Adipocyte (in vitro differentiated cells): Measurements from ENCODE around the gene ODAD3.
A peak's percentile ranks its signal among the peaks of the same experiment; 100 is the strongest.
"Not testable (repeated sequence)": the region's sequence is repeated elsewhere in the genome, so short reads cannot be mapped to it uniquely, and the experiment has no call there.

ENCODE experiments used
- DNase-seq: peaks from one replicate; pipeline ENCODE4 v3.0.0-alpha.2; 2015; ENCODE audit warnings: low read depth
- H3K27me3 ChIP-seq: replicated peaks from 2 replicates; pipeline ENCODE4 v1.7.0; 2013; ENCODE audit warnings: mild to moderate bottlenecking, low read length, moderate library complexity; ENCODE audit not compliant: control insufficient read depth, insufficient read depth
- H3K36me3 ChIP-seq: 2 replicates; pipeline ENCODE4 v1.7.0; 2013; ENCODE audit warnings: low read length, mild to moderate bottlenecking, moderate library complexity; ENCODE audit not compliant: control insufficient read depth, insufficient read depth, severe bottlenecking
- H3K4me1 ChIP-seq: 2 replicates; pipeline ENCODE4 v1.7.0; 2013; ENCODE audit warnings: mild to moderate bottlenecking, low read length, moderate library complexity; ENCODE audit not compliant: control insufficient read depth, insufficient read depth
- H3K4me3 ChIP-seq: 2 replicates; pipeline ENCODE4 v1.7.0; 2013; ENCODE audit warnings: mild to moderate bottlenecking, low read length, moderate library complexity
- H3K9ac ChIP-seq: 2 replicates; pipeline ENCODE4 v1.7.0; 2013; ENCODE audit warnings: mild to moderate bottlenecking, low read length, moderate library complexity
- H3K9me3 ChIP-seq: 2 replicates; pipeline ENCODE4 v1.7.0; 2013; ENCODE audit warnings: mild to moderate bottlenecking, low read length, moderate library complexity; ENCODE audit not compliant: control insufficient read depth

ODAD3 gene

DNA sequence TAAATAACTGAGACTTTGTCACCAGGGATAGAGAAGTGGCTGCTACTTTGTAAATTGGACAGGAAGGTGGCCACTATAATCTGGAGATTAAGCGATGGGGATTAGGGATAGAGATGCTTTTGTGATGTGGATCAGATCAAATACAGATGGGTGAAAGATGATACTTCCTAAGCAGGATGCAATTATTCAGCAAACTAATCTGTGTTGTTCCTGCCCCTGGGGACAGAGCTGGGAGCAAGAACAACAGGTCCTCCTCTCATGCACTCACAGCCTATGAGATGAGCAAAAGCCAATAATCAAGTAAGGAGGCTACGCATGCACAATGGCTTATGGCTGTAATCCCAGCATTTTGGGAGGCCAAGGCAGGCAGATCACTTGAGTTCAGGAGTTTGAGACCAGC, 20.4 kb downstream of the ODAD3 start:
- Histone ChIP-seq H3K9me3 (no peaks in the 10 kb centered on the region), H3K9ac (no peak overlapping the region), H3K4me1 (peaks cover 4% of the 10 kb centered on the region), H3K4me3 (no peak overlapping the region), H3K27me3 (peaks cover 16% of the 10 kb centered on the region), H3K36me3 (no peaks in the 10 kb centered on the region)
- peak; percentile 16 for DNase-seq

DNA sequence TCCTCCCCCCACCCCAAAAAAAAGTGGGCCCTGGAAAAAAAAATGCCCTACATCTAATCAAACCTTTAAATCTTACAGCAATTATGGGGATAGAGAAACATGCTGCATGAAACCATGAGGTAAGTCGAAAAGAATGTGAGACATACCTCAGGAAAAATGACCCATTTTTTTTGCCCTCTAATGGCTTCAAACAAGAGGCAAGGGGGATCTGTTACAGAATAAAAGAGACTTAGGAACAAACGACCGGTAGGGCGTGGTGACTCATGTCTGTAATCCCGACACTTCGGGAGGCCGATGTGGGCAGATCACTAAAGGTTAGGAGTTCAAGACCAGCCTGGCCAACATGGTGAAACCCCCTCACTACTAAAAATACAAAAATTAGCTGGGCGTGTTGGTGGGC, 24.2 kb downstream of the ODAD3 start:
- Histone ChIP-seq H3K27me3 (peaks cover 8% of the 10 kb centered on the region), H3K9me3 (no peaks in the 10 kb centered on the region), H3K9ac (no peak overlapping the region), H3K36me3 (no peaks in the 10 kb centered on the region), H3K4me1 (no peaks in the 10 kb centered on the region), H3K4me3 (no peak overlapping the region)
- peak; percentile 28 for DNase-seq

DNA sequence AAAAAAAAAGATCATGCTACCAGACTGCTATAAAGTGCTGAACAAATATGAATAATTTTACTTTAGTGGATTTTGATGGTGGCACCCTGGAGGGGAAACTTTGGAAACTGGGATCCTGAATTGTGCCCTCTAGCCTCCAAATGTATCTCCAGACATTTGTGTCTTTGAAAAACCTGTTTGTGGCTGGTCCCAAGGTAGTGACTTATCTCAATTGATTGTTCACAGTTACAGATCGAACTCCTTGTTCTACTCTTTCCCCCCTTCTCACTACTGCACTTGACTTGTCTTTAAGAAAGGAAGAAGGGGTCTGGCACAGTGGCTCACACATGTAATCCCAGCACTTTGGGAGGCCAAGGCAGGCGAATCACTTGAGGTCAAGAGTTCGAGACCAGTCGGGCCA, 26.3 kb downstream of the ODAD3 start:
- H3K9me3 ChIP-seq: no peaks in the 10 kb centered on the region
- no peak overlapping the region for H3K4me3 ChIP-seq
- no peak overlapping the region for H3K9ac ChIP-seq
- no peaks in the 10 kb centered on the region for H3K4me1 ChIP-seq
- peaks cover 8% of the 10 kb centered on the region for H3K27me3 ChIP-seq
- no peak for DNase-seq
- H3K36me3 ChIP-seq: no peaks in the 10 kb centered on the region

DNA sequence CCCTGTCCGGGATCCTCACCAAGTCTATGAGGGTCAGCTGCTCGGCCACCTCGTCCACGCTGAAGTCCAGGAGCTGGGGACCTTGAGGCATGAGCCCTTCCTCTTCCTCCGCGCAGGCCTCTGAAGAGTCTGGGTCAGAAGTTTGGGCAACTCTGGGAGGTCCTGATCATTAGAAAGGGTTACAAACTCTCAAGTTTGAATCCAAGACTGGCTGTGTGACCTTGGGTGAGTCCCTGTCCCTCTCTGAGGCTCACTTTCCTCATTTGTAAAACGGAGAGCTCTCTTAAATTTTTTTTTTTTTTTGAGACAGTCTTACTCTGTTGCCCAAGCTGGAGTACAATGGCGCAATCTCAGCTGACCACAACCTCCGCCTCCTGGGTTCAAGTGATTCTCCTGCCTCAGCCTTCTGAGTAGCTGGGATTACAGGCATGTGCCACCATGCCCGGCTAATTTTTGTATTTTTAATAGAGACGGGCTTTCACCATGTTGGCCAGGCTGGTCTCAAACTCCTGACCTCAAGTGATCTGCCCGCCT, 28.2 kb downstream of the ODAD3 start:
- H3K9ac ChIP-seq, H3K27me3 ChIP-seq, H3K36me3 ChIP-seq, H3K9me3 ChIP-seq, DNase-seq, H3K4me3 ChIP-seq, H3K4me1 ChIP-seq: not testable (repeated sequence)

DNA sequence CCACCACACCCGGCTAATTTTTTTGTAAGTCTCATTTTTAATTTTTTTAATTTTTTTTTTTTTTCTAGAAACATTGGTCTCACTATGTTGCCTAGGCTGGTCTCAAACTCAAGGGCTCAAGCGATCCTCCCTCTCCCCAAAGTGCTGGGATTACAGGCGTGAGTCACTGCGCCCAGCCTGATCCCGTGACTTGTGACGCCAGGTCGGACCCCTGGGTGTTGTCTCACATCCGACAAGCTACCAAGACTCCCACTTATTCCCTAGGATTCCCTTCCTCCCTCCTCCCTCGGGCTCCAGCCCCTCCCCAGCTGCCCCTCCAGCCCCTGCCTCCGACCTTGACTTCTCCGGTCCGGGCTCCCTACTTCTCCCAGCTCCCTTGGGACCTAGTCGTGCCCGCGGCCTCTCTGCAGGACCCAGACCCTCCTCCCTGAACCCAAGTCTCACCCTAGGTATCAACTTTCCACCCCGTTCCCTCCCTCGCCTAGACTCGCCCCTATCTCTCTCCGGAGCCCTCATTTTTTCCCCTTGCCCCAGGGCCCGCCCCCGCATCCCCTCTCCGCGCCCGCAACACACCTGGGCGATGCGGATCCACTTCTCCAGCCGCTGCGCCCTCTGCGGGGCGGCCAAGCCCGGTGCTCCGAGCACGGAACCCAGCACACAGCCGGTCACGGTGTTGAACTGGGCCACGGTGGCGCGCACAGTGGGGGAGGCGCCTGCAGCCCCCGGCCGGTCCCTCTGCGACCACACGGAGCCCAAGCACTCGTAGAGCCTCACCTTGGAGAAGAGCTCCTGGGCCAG, 28.9 kb downstream of the ODAD3 start:
- Histone ChIP-seq H3K4me1 (no peaks in the 10 kb centered on the region), H3K9ac (no peak overlapping the region), H3K9me3 (no peaks in the 10 kb centered on the region), H3K27me3 (peaks cover 8% of the 10 kb centered on the region), H3K36me3 (no peaks in the 10 kb centered on the region), H3K4me3 (no peak overlapping the region)
- no peak for DNase-seq

DNA sequence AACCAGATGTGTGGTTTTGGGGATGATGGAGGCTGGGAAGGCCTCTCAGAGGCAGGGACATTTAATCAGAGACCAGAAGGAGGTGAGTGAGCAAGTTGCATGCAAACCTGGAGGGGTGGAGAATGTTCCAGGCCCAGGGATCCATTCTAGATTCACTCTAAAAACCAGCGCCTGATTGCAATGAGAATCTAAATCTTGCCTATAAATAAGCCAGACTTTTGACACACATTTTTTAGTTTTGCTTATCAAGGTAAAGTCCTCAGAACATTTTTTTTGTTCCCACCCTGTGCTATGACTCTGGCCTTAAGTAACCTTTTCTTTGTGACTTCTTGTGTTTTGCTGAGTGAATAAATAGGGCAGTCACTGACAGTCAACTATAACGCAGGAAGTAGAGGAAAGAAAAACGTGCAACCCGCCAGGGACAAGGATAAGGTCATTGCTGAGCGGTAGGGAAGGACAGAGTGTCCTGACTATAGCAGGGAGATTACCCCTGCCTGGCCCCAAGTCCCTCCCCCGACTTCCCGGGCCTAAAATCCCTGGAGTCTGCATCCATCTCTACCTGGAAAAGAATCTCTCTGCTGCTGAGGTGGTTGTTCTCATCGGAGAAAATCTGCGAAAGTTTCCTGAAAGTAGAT, 30.2 kb downstream of the ODAD3 start:
- peaks cover 8% of the 10 kb centered on the region for H3K27me3 ChIP-seq
- no peaks in the 10 kb centered on the region for H3K4me1 ChIP-seq
- no peaks in the 10 kb centered on the region for H3K9me3 ChIP-seq
- no peaks in the 10 kb centered on the region for H3K36me3 ChIP-seq
- no peak for DNase-seq
- no peak overlapping the region for H3K9ac ChIP-seq
- H3K4me3 ChIP-seq: no peak overlapping the region

DNA sequence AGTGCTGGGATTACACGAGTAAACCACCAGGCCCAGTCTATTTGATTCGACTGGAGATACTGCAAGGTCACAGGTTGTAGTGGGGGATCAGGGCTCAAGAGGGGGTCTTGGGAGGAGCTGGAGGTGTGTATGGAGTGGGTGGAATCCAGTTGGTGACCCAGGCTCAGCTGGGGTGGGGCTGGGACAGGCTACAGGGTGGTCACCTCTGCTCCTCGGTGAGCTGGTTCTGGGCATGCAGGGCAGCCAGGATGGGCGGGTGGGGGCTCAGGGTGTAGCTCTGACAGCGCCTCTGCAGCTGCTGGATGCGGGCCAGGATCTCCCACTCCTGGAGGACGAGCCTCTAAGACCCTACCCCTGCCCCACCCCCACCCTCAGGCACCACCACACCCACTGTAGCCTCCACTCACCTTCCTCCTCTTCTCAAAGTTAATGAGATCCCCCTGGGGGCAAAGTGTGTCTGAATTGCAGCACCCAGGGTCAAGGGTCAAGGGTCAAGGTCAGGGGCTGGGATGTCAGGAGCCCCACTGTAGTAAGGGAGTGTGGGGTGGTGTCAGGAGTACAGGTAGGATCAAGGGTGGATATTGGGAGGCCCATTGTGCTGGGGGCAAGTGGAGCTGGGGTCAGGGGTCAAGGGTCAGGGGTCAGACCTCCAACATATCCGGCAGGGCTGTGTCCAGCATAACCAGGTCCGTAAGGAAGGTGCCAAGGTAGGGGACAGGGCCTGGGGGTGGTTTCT, 32.9 kb downstream of the ODAD3 start:
- Histone ChIP-seq H3K9ac (no peak overlapping the region), H3K4me3 (no peak overlapping the region), H3K36me3 (no peaks in the 10 kb centered on the region), H3K27me3 (peaks cover 5% of the 10 kb centered on the region), H3K9me3 (no peaks in the 10 kb centered on the region), H3K4me1 (no peaks in the 10 kb centered on the region)
- DNase-seq: no peak

DNA sequence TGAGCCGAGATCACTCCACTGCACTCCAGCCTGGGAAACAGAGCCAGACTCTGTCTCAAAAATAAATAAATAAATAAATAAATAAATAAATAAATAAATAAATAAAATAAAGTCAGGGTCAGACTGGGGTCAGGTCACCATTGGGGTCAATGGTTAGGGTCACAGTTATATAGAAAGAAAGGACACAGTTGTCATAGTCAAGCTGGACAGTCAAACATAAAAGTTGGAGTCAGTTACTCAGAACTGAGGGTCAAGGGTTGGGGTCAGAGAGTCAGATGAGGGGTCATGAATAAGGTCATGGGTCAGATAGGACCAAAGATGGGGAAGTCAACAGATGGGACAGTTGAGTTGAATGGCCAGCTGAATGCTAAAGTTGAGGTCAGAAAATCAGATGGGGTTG, 34.1 kb downstream of the ODAD3 start:
- no peak overlapping the region for H3K4me3 ChIP-seq
- no peaks in the 10 kb centered on the region for H3K36me3 ChIP-seq
- DNase-seq: no peak
- no peak overlapping the region for H3K9ac ChIP-seq
- no peaks in the 10 kb centered on the region for H3K4me1 ChIP-seq
- no peaks in the 10 kb centered on the region for H3K27me3 ChIP-seq
- H3K9me3 ChIP-seq: no peaks in the 10 kb centered on the region

DNA sequence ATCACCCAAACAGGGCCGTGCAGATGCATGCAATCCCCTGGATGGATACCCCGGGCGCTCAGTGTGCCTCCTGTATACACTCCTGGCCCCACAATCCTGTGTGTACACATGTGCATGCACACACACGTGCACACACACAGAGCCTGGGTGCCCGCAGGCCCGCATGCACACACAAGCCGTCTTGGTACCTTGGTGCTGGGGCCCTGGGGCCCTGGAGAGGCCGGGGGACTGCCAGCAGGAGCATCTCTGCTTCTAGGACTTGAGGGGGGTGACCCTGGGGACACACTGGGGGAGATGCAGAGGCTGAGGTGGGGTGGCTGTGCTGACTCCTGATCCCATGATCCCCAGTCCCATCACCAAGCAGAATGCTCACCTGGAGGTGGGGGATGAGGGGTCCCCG, 35.3 kb downstream of the ODAD3 start:
- no peak for DNase-seq
- Histone ChIP-seq H3K36me3 (no peaks in the 10 kb centered on the region), H3K27me3 (peaks cover 3% of the 10 kb centered on the region), H3K4me1 (no peaks in the 10 kb centered on the region), H3K9ac (no peak overlapping the region), H3K4me3 (no peak overlapping the region), H3K9me3 (no peaks in the 10 kb centered on the region)

DNA sequence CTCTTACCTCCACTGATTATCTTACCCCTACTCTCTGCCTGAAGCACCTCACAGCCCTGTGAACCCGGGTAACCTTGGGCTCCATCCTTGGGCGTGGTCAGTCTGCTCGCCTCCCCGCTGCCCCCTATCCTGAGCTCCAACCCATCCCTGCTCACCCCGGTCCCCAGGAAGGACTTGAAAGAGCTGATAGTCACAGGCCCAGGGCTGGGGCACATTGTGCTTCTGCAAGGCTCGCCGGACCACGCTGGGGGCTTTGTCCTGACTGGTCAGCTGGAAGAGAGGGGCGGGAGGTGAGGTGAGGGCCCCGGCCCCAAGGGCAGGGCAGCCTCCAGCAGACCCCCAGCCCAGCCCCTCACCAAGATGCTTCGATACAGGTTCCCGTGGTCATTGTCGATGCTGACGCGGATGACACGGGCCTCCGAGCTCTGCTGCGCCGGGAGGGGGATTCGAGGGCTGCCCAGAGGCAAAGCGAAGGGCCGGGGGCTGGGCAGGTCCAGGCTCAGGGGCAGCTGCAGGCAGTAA, 37.8 kb downstream of the ODAD3 start:
- no peak for DNase-seq
- H3K27me3 ChIP-seq: peaks cover 3% of the 10 kb centered on the region
- H3K9ac ChIP-seq: no peak overlapping the region
- no peaks in the 10 kb centered on the region for H3K36me3 ChIP-seq
- H3K4me1 ChIP-seq: no peaks in the 10 kb centered on the region
- H3K9me3 ChIP-seq: no peaks in the 10 kb centered on the region
- no peak overlapping the region for H3K4me3 ChIP-seq
